Epidermal melanocyte (primary cell): Measurements from ENCODE around the gene SEC14L1.
"Not testable (repeated sequence)": the region's sequence is repeated elsewhere in the genome, so short reads cannot be mapped to it uniquely, and the experiment has no call there.

Experiments used
- DNase-seq: peaks from one replicate; pipeline ENCODE4 v3.0.0; 2011; ENCODE audit warnings: low spot score; ENCODE audit not compliant: insufficient read length

Gene SEC14L1

GRCh38 chr17:77116371-77116860, 24.4 kb upstream of the SEC14L1 start:
- no peak for DNase-seq

- DNase-seq, result no peak
These were observed 23.4 kb upstream of the SEC14L1 start for GRCh38 chr17:77117415-77117814.

- DNase-seq, result no peak
These were observed 22.4 kb upstream of the SEC14L1 start for GRCh38 chr17:77118251-77118928.

- no peak for DNase-seq
These were observed 21.0 kb upstream of the SEC14L1 start for GRCh38 chr17:77119668-77120301.

- no peak for DNase-seq
These were observed 19.9 kb upstream of the SEC14L1 start for GRCh38 chr17:77120868-77121267.

- DNase-seq, result no peak
These were observed 16.4 kb upstream of the SEC14L1 start for GRCh38 chr17:77124192-77124889.

GRCh38 chr17:77125432-77125901, 15.3 kb upstream of the SEC14L1 start:
- no peak for DNase-seq

GRCh38 chr17:77126519-77126918, 14.2 kb upstream of the SEC14L1 start:
- no peak for DNase-seq

GRCh38 chr17:77127735-77128361, 12.9 kb upstream of the SEC14L1 start:
- no peak for DNase-seq

- no peak for DNase-seq
These were observed 11.7 kb upstream of the SEC14L1 start for GRCh38 chr17:77128896-77129567.

- DNase-seq, result no peak
These were observed 11.0 kb upstream of the SEC14L1 start for GRCh38 chr17:77129568-77130301.

GRCh38 chr17:77130525-77130924, 10.2 kb upstream of the SEC14L1 start:
- no peak for DNase-seq

GRCh38 chr17:77131904-77132303, 8.9 kb upstream of the SEC14L1 start:
- peak; percentile 63 for DNase-seq

GRCh38 chr17:77132411-77133086, 8.2 kb upstream of the SEC14L1 start:
- DNase-seq, result no peak

- DNase-seq, result no peak
These were observed 7.6 kb upstream of the SEC14L1 start for GRCh38 chr17:77133087-77133638.

- no peak for DNase-seq
These were observed 4.4 kb upstream of the SEC14L1 start for GRCh38 chr17:77136420-77136767.

- no peak for DNase-seq
These were observed 3.7 kb upstream of the SEC14L1 start for GRCh38 chr17:77137111-77137510.

GRCh38 chr17:77137886-77138285, 2.9 kb upstream of the SEC14L1 start:
- DNase-seq, result not testable (repeated sequence)

- DNase-seq, result peak; percentile 64
These were observed 447 bp upstream of the SEC14L1 start for GRCh38 chr17:77140166-77140877.
